Thyroid gland (tissue), 4 donors: Measurements from ENCODE around the gene PHEX. TPM values are rescaled to one million over a fixed set of nuclear protein-coding genes. Genes with fewer than 3 reads are reported as not detected.

ENCODE experiments used
- DNase-seq, 2 donors: peaks; one replicate each; pipeline ENCODE4 v3.0.0-alpha.2; 2019
- H3K27ac ChIP-seq, 3 donors: fragments of 200-600 bp; sonication (generic); 1 replicate in 2 of 3; 2 replicates in 1 of 3; pipeline ENCODE4 v1.5.1; 2016 to 2019; ENCODE audit warnings: mild to moderate bottlenecking in 1 of 3, moderate library complexity in 1 of 3
- H3K27me3 ChIP-seq: fragments of 200-600 bp; sonication (generic); one replicate; pipeline ENCODE4 v1.5.1; 2019
- H3K36me3 ChIP-seq, 2 donors: fragments of 200-600 bp; sonication (generic); one replicate each; pipeline ENCODE4 v1.5.1; 2016 to 2019
- H3K4me1 ChIP-seq, 2 donors: fragments of 200-600 bp; sonication (generic); one replicate each; pipeline ENCODE4 v1.5.1; 2017 to 2019
- H3K4me3 ChIP-seq, 3 donors: fragments of 200-600 bp; sonication (generic); replicated peaks in 1 of 3; 1 replicate in 2 of 3; 2 replicates in 1 of 3; pipeline ENCODE4 v1.5.1; 2016; ENCODE audit warnings: mild to moderate bottlenecking in 1 of 3
- H3K9me3 ChIP-seq: fragments of 200-600 bp; sonication (generic); one replicate; pipeline ENCODE4 v1.5.1; 2017
- POLR2A ChIP-seq, 2 donors: fragments of 450-650 bp; IDR thresholded peaks; one replicate each; pipeline ENCODE4 v1.6.1; 2017; ENCODE audit warnings: antibody characterized with exemption in 2 of 2, mild to moderate bottlenecking in 2 of 2, moderate library complexity in 1 of 2
- WGBS, 2 donors: methylation state at CpG; one replicate each; pipeline ENCODE4 v1.1.5; 2017; 5-methylcytosine and 5-hydroxymethylcytosine counted together
- intact Hi-C: fragments of 100-400 bp; cut with DNase I; formaldehyde crosslinking; loops from one replicate; pipeline ENCODE4 v1.15.1; 2023
- total RNA-seq, 4 donors: library from RNA; depleted of rRNA; stranded (reverse); fragments of >200 nt; gene quantifications; one replicate each; pipeline ENCODE4 v1.2.3, GENCODE V29; 2016
- TF ChIP-seq, protein P1 (sequence below), 6 experiments: fragments of 200-600 bp in 3 of 6; fragments of 450-650 bp in 3 of 6; sonication (generic) in 3 of 6; IDR thresholded peaks; one replicate each; pipeline ENCODE4 v1.5.1; 2016 to 2019; ENCODE audit warnings: antibody characterized with exemption in 6 of 6, mild to moderate bottlenecking in 2 of 6, inconsistent platforms in 1 of 6, moderate library complexity in 1 of 6

Gene PHEX
- total RNA-seq, 4 donors from 2014 or later: 1.5 to 12.4 (median 5.2) TPM

DNA sequence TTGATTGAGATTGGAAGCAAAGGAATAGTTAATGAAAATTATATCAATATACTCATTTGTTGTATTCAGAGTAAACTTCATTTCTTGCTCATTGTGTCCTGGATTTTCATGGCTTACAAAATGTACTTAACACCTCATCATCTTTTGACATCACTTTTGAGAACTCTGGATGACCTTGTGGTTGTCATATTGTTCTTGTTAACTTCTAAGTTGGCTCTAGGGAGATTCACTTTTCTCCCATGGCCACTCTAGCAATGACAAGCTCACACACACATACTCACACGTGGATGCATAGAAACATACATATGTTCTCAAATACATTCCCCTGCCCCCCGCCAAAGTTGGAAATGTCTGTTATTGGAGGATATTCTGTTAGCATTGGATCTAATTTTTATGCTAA, 15.3 kb downstream of the PHEX start:
- Histone ChIP-seq H3K36me3 (no peaks in the 10 kb centered on the region), H3K9me3 (no peaks in the 10 kb centered on the region), H3K27me3 (no peaks in the 10 kb centered on the region), H3K4me3 (no peak overlapping the region), H3K4me1 (no peaks in the 10 kb centered on the region), H3K27ac (no peak overlapping the region)
- DNase-seq: no peak
- TF ChIP-seq, protein P1, sequence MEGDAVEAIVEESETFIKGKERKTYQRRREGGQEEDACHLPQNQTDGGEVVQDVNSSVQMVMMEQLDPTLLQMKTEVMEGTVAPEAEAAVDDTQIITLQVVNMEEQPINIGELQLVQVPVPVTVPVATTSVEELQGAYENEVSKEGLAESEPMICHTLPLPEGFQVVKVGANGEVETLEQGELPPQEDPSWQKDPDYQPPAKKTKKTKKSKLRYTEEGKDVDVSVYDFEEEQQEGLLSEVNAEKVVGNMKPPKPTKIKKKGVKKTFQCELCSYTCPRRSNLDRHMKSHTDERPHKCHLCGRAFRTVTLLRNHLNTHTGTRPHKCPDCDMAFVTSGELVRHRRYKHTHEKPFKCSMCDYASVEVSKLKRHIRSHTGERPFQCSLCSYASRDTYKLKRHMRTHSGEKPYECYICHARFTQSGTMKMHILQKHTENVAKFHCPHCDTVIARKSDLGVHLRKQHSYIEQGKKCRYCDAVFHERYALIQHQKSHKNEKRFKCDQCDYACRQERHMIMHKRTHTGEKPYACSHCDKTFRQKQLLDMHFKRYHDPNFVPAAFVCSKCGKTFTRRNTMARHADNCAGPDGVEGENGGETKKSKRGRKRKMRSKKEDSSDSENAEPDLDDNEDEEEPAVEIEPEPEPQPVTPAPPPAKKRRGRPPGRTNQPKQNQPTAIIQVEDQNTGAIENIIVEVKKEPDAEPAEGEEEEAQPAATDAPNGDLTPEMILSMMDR (IDR thresholded peaks at IDR 0.05): no peak
- no peak for TF ChIP-seq POLR2A (IDR thresholded peaks at IDR 0.05)
- intact Hi-C loops: no loop called here
- 83 to 90% methylated on average over 2 of the region's 2 CpGs for WGBS, 2 donors

DNA sequence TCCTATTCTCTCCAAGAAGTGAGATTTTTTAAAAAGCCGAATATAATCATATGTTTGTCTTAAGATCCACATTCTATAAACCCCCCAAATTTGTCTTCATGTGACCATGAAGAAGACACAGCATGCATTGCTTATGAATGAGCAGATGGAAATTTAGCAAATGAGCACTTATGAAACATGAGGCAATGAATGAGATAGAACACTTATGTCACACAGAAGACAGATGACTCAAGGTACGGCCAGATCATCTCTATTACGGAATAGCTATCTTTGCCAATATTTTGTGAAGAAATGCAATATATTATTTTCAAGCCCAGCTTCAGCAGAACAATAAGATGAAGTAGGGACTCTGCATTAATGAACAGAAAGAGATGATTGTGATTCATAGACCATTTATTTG, 21.4 kb downstream of the PHEX start:
- no peaks in the 10 kb centered on the region for H3K9me3 ChIP-seq
- intact Hi-C loops: no loop called here
- H3K4me1 ChIP-seq: no peaks in the 10 kb centered on the region
- H3K4me3 ChIP-seq: no peak overlapping the region
- no peak for TF ChIP-seq POLR2A (IDR thresholded peaks at IDR 0.05)
- TF ChIP-seq, protein P1 (IDR thresholded peaks at IDR 0.05): no peak
- DNase-seq: no peak
- no peaks in the 10 kb centered on the region for H3K36me3 ChIP-seq
- WGBS, 2 donors: 69 to 88% methylated on average over 3 of the region's 3 CpGs
- no peaks in the 10 kb centered on the region for H3K27me3 ChIP-seq
- no peak overlapping the region for H3K27ac ChIP-seq

DNA sequence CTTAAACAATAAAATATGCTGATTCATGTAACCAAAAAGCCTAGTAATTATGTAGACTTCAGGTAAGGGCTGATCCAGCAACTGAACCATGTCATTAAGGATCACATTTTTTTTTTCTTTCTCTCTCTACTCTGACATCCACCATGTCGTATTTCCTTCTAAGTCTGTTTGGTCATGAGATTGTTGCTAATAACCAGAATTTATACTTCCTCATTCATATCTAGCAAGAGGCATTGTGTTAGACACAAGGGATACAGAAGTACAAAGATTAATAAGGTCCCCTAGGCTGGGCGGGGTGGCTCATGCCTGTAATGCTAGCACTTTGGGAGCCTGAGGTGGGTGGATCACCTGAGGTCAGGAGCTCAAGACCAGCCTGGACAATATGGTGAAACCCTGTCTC, 24.1 kb downstream of the PHEX start:
- Histone ChIP-seq H3K9me3 (no peaks in the 10 kb centered on the region), H3K36me3 (no peaks in the 10 kb centered on the region), H3K4me3 (no peak overlapping the region), H3K4me1 (no peaks in the 10 kb centered on the region), H3K27ac (no peak overlapping the region), H3K27me3 (no peaks in the 10 kb centered on the region)
- intact Hi-C loops: no loop called here
- WGBS, 2 donors: 94 to 97% methylated on average over 2 of the region's 2 CpGs
- TF ChIP-seq, protein P1 (IDR thresholded peaks at IDR 0.05): no peak
- TF ChIP-seq POLR2A (IDR thresholded peaks at IDR 0.05): no peak
- no peak for DNase-seq

DNA sequence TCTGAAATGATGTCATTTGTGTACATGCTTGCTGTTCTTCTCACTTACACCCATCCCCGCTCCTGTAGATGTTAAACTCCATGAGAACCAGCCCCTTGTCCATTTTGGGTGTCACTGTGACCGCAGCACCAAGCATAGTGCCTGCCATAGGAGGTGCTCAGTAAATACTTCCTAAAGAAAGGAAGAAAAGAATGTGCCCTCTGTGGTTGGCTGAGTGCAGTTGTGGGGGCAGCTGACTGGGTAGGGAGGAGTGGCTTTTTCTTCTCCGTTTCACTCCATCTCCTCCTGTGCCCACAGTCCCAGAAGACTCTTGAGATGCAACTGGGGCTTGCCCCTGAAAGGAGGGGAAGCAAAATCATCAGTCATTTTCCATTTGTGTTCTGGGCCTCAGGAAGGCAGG, 25.5 kb downstream of the PHEX start:
- Histone ChIP-seq H3K27me3 (no peaks in the 10 kb centered on the region), H3K27ac (no peak overlapping the region), H3K9me3 (no peaks in the 10 kb centered on the region), H3K4me3 (no peak overlapping the region), H3K36me3 (no peaks in the 10 kb centered on the region), H3K4me1 (no peaks in the 10 kb centered on the region)
- DNase-seq: peak; percentile 35 to 48
- WGBS, 2 donors: 48 to 52% methylated on average over 3 of the region's 3 CpGs
- intact Hi-C loops: no loop called here
- TF ChIP-seq, protein P1 (IDR thresholded peaks at IDR 0.05): no peak
- TF ChIP-seq POLR2A (IDR thresholded peaks at IDR 0.05): no peak

DNA sequence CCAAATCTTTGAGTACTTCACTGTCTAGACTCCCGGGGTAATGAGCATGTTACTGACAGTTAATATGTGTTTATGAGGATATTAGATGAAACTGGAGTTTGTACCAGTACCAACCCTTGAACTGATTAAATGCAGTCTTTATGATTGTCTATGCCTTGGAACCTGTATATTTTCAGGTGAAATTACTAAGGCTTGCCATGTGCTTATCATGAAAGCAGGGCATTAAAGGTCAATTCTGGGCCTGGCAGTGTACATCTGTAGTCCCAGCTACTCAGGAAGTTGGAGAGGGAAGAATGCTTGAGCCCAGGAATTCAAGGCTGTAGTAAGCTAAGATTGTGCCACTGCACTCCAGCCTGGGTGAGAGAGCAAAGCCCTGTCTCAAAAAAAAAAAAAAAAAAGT, 27.6 kb downstream of the PHEX start:
- no peak overlapping the region for H3K27ac ChIP-seq
- intact Hi-C loops: no loop called here
- no peaks in the 10 kb centered on the region for H3K4me1 ChIP-seq
- no peaks in the 10 kb centered on the region for H3K36me3 ChIP-seq
- peak; percentile 21 to 32 for DNase-seq
- H3K4me3 ChIP-seq: no peak overlapping the region
- H3K27me3 ChIP-seq: no peaks in the 10 kb centered on the region
- 17 to 31% methylated on average over 1 of the region's 1 CpG for WGBS, 2 donors
- TF ChIP-seq, protein P1 (IDR thresholded peaks at IDR 0.05): no peak
- TF ChIP-seq POLR2A (IDR thresholded peaks at IDR 0.05): no peak
- H3K9me3 ChIP-seq: no peaks in the 10 kb centered on the region
